ENCODE results near the gene SETDB1.

- TF ChIP-seq CTCF (IDR thresholded peaks at IDR 0.05) (no peak), POLR2A (IDR thresholded peaks at IDR 0.05) (no peak)
Measured at GRCh38 chr1:150902346-150902745, 23.8 kb upstream of the SETDB1 start.
